Esophagus squamous epithelium (tissue), 4 donors: ENCODE measurements around the gene KIF26A.

Experiments
- POLR2A ChIP-seq, 4 donors: fragments of 450-650 bp; IDR thresholded peaks; one replicate each; pipeline ENCODE4 v1.6.1; 2017; ENCODE audit warnings: antibody characterized with exemption in 4 of 4, mild to moderate bottlenecking in 4 of 4, moderate library complexity in 3 of 4
- TF ChIP-seq, protein P1 (sequence below), 6 experiments: fragments of 450-650 bp in 4 of 6; fragments of 200-600 bp in 2 of 6; sonication (generic) in 2 of 6; IDR thresholded peaks; one replicate each; pipeline ENCODE4 v1.5.1; 2016 to 2019; ENCODE audit warnings: antibody characterized with exemption in 6 of 6, mild to moderate bottlenecking in 4 of 6, moderate library complexity in 4 of 6

DNA sequence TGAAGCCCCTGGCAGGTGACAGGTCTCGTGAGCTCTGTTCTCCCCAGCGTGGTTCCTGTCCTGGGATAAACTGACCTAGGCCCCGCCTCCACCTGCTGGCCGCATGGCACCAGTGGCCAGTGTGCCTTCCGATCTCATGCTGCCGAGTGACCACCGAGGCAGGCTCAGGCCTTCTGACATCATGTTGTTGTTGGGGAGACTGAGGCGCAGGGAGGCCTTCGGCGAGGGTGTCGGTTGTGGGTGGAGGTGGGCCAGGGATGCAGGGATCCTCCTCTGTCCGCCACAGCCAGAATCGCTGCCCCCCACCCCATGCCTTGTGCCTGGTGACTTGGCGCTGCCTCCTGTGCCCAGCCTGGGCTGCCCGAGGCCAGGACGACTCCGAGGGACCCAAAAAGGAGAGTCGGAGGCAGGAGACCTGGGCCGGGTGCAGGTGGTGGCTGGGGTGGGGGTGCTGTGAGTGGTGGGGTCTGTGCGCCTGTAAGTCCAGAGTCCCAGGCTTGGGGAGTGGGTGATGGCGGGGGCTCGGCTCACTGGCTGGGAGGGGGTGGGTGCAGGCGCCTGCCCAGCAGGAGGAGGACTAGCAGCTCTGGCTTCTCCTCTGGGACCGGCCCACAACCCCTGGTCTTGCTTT is 28.5 kb upstream of the KIF26A start:
- TF ChIP-seq, protein P1, sequence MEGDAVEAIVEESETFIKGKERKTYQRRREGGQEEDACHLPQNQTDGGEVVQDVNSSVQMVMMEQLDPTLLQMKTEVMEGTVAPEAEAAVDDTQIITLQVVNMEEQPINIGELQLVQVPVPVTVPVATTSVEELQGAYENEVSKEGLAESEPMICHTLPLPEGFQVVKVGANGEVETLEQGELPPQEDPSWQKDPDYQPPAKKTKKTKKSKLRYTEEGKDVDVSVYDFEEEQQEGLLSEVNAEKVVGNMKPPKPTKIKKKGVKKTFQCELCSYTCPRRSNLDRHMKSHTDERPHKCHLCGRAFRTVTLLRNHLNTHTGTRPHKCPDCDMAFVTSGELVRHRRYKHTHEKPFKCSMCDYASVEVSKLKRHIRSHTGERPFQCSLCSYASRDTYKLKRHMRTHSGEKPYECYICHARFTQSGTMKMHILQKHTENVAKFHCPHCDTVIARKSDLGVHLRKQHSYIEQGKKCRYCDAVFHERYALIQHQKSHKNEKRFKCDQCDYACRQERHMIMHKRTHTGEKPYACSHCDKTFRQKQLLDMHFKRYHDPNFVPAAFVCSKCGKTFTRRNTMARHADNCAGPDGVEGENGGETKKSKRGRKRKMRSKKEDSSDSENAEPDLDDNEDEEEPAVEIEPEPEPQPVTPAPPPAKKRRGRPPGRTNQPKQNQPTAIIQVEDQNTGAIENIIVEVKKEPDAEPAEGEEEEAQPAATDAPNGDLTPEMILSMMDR (IDR thresholded peaks at IDR 0.05), result no peak
- TF ChIP-seq POLR2A (IDR thresholded peaks at IDR 0.05), result no peak
